ENCODE results near the gene REPS1.
"Not testable (repeated sequence)": the region's sequence is repeated elsewhere in the genome, so short reads cannot be mapped to it uniquely, and the experiment has no call there.

REPS1 gene

GRCh38 chr6:138996524-138996923, 8.5 kb upstream of the REPS1 start:
- H3K4me3 ChIP-seq (ENCODE audit: low read depth, low read length) = no peak overlapping the region
- H3K9me3 ChIP-seq = no peaks in the 10 kb centered on the region
- no peaks in the 10 kb centered on the region for H3K36me3 ChIP-seq
- no peaks in the 10 kb centered on the region for H3K27me3 ChIP-seq
- H3K4me1 ChIP-seq = no peaks in the 10 kb centered on the region
- TF ChIP-seq CTCF (IDR thresholded peaks at IDR 0.05; ENCODE audit: low read depth, low read length) = no peak
- no peak for DNase-seq

GRCh38 chr6:138993410-138993809, 5.4 kb upstream of the REPS1 start:
- H3K4me1 ChIP-seq; H3K36me3 ChIP-seq; H3K4me3 ChIP-seq (ENCODE audit: low read depth, low read length); DNase-seq; H3K9me3 ChIP-seq; H3K27me3 ChIP-seq: not testable (repeated sequence)

- not testable (repeated sequence) for H3K27me3 ChIP-seq; H3K4me1 ChIP-seq; DNase-seq; H3K9me3 ChIP-seq; H3K36me3 ChIP-seq; H3K4me3 ChIP-seq (ENCODE audit: low read depth, low read length)
Measured at GRCh38 chr6:138992965-138993364, 4.9 kb upstream of the REPS1 start.

- H3K9me3 ChIP-seq = no peaks in the 10 kb centered on the region
- peaks cover 2% of the 10 kb centered on the region; the same call in 1 of the 2 replicates for H3K4me1 ChIP-seq
- no peak for TF ChIP-seq CTCF (IDR thresholded peaks at IDR 0.05; ENCODE audit: low read depth, low read length)
- no peak overlapping the region for H3K4me3 ChIP-seq (ENCODE audit: low read depth, low read length)
- DNase-seq = no peak
- H3K36me3 ChIP-seq = no peaks in the 10 kb centered on the region
- no peaks in the 10 kb centered on the region for H3K27me3 ChIP-seq
Measured at GRCh38 chr6:138991206-138991605, 3.2 kb upstream of the REPS1 start.

- no peak for DNase-seq
- TF ChIP-seq CTCF (IDR thresholded peaks at IDR 0.05; ENCODE audit: low read depth, low read length) = no peak
- Histone ChIP-seq H3K27me3 (no peaks in the 10 kb centered on the region), H3K9me3 (no peaks in the 10 kb centered on the region), H3K36me3 (no peaks in the 10 kb centered on the region), H3K4me1 (peaks cover 2% of the 10 kb centered on the region; the same call in 1 of the 2 replicates), H3K4me3 (ENCODE audit: low read depth, low read length) (no peak overlapping the region)
Measured at GRCh38 chr6:138989098-138989983, 1.3 kb upstream of the REPS1 start.

- peak overlapping the region; percentile 84 for H3K4me3 ChIP-seq (ENCODE audit: low read depth, low read length)
- H3K9me3 ChIP-seq = no peaks in the 10 kb centered on the region
- no peaks in the 10 kb centered on the region for H3K36me3 ChIP-seq
- H3K4me1 ChIP-seq = peaks cover 2% of the 10 kb centered on the region; the same call in 1 of the 2 replicates
- TF ChIP-seq CTCF (IDR thresholded peaks at IDR 0.05; ENCODE audit: low read depth, low read length) = no peak
- no peaks in the 10 kb centered on the region for H3K27me3 ChIP-seq
- DNase-seq = no peak
Measured at GRCh38 chr6:138988469-138988834, 399 bp upstream of the REPS1 start.

GRCh38 chr6:138987080-138987642, 892 bp downstream of the REPS1 start:
- Histone ChIP-seq H3K4me3 (ENCODE audit: low read depth, low read length) (peak overlapping the region; percentile 84), H3K4me1 (peaks cover 2% of the 10 kb centered on the region; the same call in 1 of the 2 replicates), H3K36me3 (no peaks in the 10 kb centered on the region), H3K9me3 (no peaks in the 10 kb centered on the region), H3K27me3 (no peaks in the 10 kb centered on the region)
- peak; percentile 28 for DNase-seq
- no peak for TF ChIP-seq CTCF (IDR thresholded peaks at IDR 0.05; ENCODE audit: low read depth, low read length)
